Measurements from ENCODE around the gene ANKZF1. TPM values are rescaled to one million over a fixed set of nuclear protein-coding genes. Genes with fewer than 3 reads are reported as not detected.

The ANKZF1 gene, protein sequence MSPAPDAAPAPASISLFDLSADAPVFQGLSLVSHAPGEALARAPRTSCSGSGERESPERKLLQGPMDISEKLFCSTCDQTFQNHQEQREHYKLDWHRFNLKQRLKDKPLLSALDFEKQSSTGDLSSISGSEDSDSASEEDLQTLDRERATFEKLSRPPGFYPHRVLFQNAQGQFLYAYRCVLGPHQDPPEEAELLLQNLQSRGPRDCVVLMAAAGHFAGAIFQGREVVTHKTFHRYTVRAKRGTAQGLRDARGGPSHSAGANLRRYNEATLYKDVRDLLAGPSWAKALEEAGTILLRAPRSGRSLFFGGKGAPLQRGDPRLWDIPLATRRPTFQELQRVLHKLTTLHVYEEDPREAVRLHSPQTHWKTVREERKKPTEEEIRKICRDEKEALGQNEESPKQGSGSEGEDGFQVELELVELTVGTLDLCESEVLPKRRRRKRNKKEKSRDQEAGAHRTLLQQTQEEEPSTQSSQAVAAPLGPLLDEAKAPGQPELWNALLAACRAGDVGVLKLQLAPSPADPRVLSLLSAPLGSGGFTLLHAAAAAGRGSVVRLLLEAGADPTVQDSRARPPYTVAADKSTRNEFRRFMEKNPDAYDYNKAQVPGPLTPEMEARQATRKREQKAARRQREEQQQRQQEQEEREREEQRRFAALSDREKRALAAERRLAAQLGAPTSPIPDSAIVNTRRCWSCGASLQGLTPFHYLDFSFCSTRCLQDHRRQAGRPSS
- 100 to 1,000 TPM; 119 to 220 (median 194) TPM for total RNA-seq
- 113 TPM for total RNA-seq (2013)
- 15.6 to 276 (median 101) reads per million in 29 experiments for total RNA-seq

GRCh38 chr2:219229305-219230058 lies at the start of gene ANKZF1, which contains the start of gene ATG9A:
Gene ANKZF1 (plus strand): TSS chr2:219229806. CDS start chr2:219230258, 452 bp downstream.
Gene ATG9A (minus strand): TSS chr2:219229636. CDS start chr2:219228024, 1,612 bp downstream.
- CTCF ChIA-PET = interaction anchor here in 1 of 2 donors (0.7 to 3.0 kb wide), 12 partner anchors 10 to 70 kb away, joined by 3 to 13 read pairs (median 4); partner anchors contain the start of genes DNAJB2, GLB1L, STK16 and TUBA4A
- H3K27me3 ChIP-seq (replicated peaks in 1 of 2; ENCODE audit: control insufficient read depth in 2 of 2, extremely low read depth in 1 of 2, insufficient read depth in 2 of 2, low read length in 1 of 2) = no peaks in the 10 kb centered on the region
- Mint-ChIP-seq H3K9me3 (no peaks in the 10 kb centered on the region), H3K4me1 (peaks cover 55 to 76% (median 62%) of the 10 kb centered on the region in 3 donors), H3K36me3 (peaks cover 39% of the 10 kb centered on the region), H3K27ac (peak within 1 kb of the TSS; percentile 98 to 99), H3K4me3 (peak within 1 kb of the TSS; percentile 97 to 99 (median 98)), H3K27me3 (no peaks in the 10 kb centered on the region)
- peak within 1 kb of the TSS; percentile 72 to 85 for H3K4me3 ChIP-seq (ENCODE audit: control insufficient read depth in 1 of 2, extremely low read depth in 1 of 2, low read length in 1 of 2)
- peak; percentile 97 to 98 (median 98) for ATAC-seq (replicated peaks in 1 of 4)
- peaks cover 23 to 49% of the 10 kb centered on the region in 2 donors for H3K36me3 ChIP-seq (ENCODE audit: control insufficient read depth in 2 of 2, extremely low read depth in 1 of 2, insufficient read depth in 1 of 2, low read length in 1 of 2)
- H3K27ac ChIP-seq (ENCODE audit: low read length) = peak within 1 kb of the TSS; percentile 71
- H3K4me1 ChIP-seq (ENCODE audit: control insufficient read depth in 1 of 2, extremely low read depth in 1 of 2, insufficient read depth in 2 of 2, low read length in 2 of 2) = peaks cover 16 to 37% of the 10 kb centered on the region in 2 experiments
- H3K9me3 ChIP-seq = no peaks in the 10 kb centered on the region
- DNase-seq = peak; percentile 94 to 100 (median 99)
- POLR2A ChIA-PET = interaction anchor here (0.6 to 2.3 kb wide), 15 partner anchors 9 to 158 kb away, joined by 3 to 15 read pairs (median 5); partner anchors contain the start of genes GLB1L (in 2 of the 2), STK16 (in 2 of the 2), DNAJB2 (in 1 of the 2) and DNPEP (in 1 of the 2)
- under 1% methylated on average over 80 of the region's 80 CpGs for WGBS (ENCODE audit: insufficient coverage)

DNA sequence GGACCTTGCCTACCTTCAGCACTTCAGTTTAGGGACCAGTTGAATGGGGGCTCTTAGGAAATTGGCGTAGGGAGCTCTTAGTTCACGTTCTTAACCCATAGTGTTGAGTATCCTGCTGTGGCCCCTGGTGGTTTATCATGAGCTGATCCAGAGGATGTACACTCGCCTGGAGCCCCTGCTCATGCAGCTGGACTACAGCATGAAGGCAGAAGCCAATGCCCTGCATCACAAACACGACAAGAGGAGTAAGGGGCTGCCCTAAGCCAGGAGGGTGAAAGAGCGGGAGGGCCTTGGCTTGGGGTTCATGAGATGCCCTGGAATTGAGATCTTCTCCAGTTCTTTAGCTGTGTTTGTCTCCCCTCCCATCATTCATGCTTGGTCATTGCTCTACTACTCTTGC lies 48.6 kb upstream of the ANKZF1 start:
- DNase-seq (no peak), ATAC-seq (replicated peaks in 1 of 4) (no peak)
- H3K4me3 ChIP-seq (ENCODE audit: control insufficient read depth in 1 of 2, extremely low read depth in 1 of 2, low read length in 1 of 2) = peak overlapping the region in 1 of 2 donors; percentile 0
- H3K4me1 Mint-ChIP-seq = peaks cover 54 to 62% (median 57%) of the 10 kb centered on the region in 3 donors
- WGBS (ENCODE audit: insufficient coverage) = 97% methylated on average over 4 of the region's 5 CpGs
- ChIA-PET CTCF (interaction anchor here (0.5 to 1.7 kb wide), 3 partner anchors 19 to 332 kb away, joined by 3 to 5 read pairs (median 3); no protein-coding TSS in a partner anchor), POLR2A (interaction anchor here (1.1 to 1.4 kb wide), 2 partner anchors 25 kb away, joined by 3 to 4 read pairs; partner anchors contain the start of gene ZFAND2B (in 1 of the 2))
- H3K27ac ChIP-seq (ENCODE audit: low read length) = no peak overlapping the region
- no peaks in the 10 kb centered on the region for H3K27me3 ChIP-seq (replicated peaks in 1 of 2; ENCODE audit: control insufficient read depth in 2 of 2, extremely low read depth in 1 of 2, insufficient read depth in 2 of 2, low read length in 1 of 2)
- H3K27me3 Mint-ChIP-seq = no peaks in the 10 kb centered on the region
- peak overlapping the region; percentile 46 to 79 for H3K27ac Mint-ChIP-seq
- H3K4me1 ChIP-seq (ENCODE audit: control insufficient read depth in 1 of 2, extremely low read depth in 1 of 2, insufficient read depth in 2 of 2, low read length in 2 of 2) = peaks cover 12 to 55% of the 10 kb centered on the region in 2 experiments
- H3K36me3 Mint-ChIP-seq = peaks cover 41% of the 10 kb centered on the region
- no peaks in the 10 kb centered on the region for H3K9me3 Mint-ChIP-seq
- H3K4me3 Mint-ChIP-seq = peak overlapping the region in 2 of 3 donors; percentile 9 to 88
- no peaks in the 10 kb centered on the region for H3K9me3 ChIP-seq
- peaks cover 14 to 52% of the 10 kb centered on the region in 2 donors for H3K36me3 ChIP-seq (ENCODE audit: control insufficient read depth in 2 of 2, extremely low read depth in 1 of 2, insufficient read depth in 1 of 2, low read length in 1 of 2)

DNA sequence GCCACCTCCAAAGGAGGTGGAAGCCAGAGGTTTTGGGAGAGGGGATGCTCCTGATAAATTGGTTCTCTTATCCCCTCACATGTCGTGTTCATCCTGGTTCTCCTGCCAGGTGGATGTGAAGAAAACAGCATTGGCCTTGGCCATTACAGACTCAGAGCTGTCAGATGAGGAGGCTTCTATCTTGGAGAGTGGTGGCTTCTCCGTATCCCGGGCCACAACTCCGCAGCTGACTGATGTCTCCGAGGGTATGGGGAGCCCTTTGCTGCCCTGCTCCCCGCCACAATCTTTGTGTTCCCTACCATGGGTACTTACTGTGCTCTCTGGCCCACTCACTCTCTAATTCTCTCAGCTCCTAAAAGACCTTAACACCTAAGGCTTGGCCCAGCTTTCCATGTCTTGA lies 48.1 kb upstream of the ANKZF1 start:
- H3K4me3 ChIP-seq (ENCODE audit: control insufficient read depth in 1 of 2, extremely low read depth in 1 of 2, low read length in 1 of 2) = no peak overlapping the region
- H3K27ac Mint-ChIP-seq = peak overlapping the region; percentile 46 to 79
- no peak for ATAC-seq (replicated peaks in 1 of 4)
- peaks cover 44% of the 10 kb centered on the region for H3K36me3 Mint-ChIP-seq
- no peak overlapping the region for H3K27ac ChIP-seq (ENCODE audit: low read length)
- no peaks in the 10 kb centered on the region for H3K9me3 Mint-ChIP-seq
- WGBS (ENCODE audit: insufficient coverage) = 95% methylated on average over 2 of the region's 6 CpGs
- no peaks in the 10 kb centered on the region for H3K9me3 ChIP-seq
- DNase-seq = no peak
- H3K4me3 Mint-ChIP-seq = peak overlapping the region in 1 of 3 donors; percentile 49
- CTCF ChIA-PET = interaction anchor here (0.5 to 1.7 kb wide), 3 partner anchors 19 to 60 kb away, joined by 3 to 5 read pairs (median 3); no protein-coding TSS in a partner anchor
- H3K27me3 ChIP-seq (replicated peaks in 1 of 2; ENCODE audit: control insufficient read depth in 2 of 2, extremely low read depth in 1 of 2, insufficient read depth in 2 of 2, low read length in 1 of 2) = no peaks in the 10 kb centered on the region
- peaks cover 14 to 52% of the 10 kb centered on the region in 2 donors for H3K36me3 ChIP-seq (ENCODE audit: control insufficient read depth in 2 of 2, extremely low read depth in 1 of 2, insufficient read depth in 1 of 2, low read length in 1 of 2)
- POLR2A ChIA-PET = interaction anchor here in 1 of 2 donors (0.6 to 1.4 kb wide), 3 partner anchors 25 to 210 kb away, joined by 3 to 7 read pairs (median 4); partner anchors contain the start of gene ZFAND2B
- peaks cover 52 to 59% (median 55%) of the 10 kb centered on the region in 3 donors for H3K4me1 Mint-ChIP-seq
- H3K27me3 Mint-ChIP-seq = no peaks in the 10 kb centered on the region
- peaks cover 11 to 50% of the 10 kb centered on the region in 2 experiments for H3K4me1 ChIP-seq (ENCODE audit: control insufficient read depth in 1 of 2, extremely low read depth in 1 of 2, insufficient read depth in 2 of 2, low read length in 2 of 2)

DNA sequence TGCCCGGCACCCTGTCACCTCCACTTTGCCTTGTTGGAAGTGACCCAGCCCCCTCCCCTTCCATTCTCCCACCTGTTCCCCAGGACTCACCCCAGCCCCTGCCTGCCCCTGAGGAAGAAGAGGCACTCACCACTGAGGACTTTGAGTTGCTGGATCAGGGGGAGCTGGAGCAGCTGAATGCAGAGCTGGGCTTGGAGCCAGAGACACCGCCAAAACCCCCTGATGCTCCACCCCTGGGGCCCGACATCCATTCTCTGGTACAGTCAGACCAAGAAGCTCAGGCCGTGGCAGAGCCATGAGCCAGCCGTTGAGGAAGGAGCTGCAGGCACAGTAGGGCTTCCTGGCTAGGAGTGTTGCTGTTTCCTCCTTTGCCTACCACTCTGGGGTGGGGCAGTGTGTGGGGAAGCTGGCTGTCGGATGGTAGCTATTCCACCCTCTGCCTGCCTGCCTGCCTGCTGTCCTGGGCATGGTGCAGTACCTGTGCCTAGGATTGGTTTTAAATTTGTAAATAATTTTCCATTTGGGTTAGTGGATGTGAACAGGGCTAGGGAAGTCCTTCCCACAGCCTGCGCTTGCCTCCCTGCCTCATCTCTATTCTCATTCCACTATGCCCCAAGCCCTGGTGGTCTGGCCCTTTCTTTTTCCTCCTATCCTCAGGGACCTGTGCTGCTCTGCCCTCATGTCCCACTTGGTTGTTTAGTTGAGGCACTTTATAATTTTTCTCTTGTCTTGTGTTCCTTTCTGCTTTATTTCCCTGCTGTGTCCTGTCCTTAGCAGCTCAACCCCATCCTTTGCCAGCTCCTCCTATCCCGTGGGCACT lies 47.1 kb upstream of the ANKZF1 start:
- CTCF ChIA-PET = interaction anchor here in 1 of 2 donors (0.7 to 1.4 kb wide), 3 partner anchors 9 to 156 kb away, joined by 3 read pairs; no protein-coding TSS in a partner anchor
- H3K4me3 ChIP-seq (ENCODE audit: control insufficient read depth in 1 of 2, extremely low read depth in 1 of 2, low read length in 1 of 2) = no peak overlapping the region
- Mint-ChIP-seq H3K27ac (peak overlapping the region; percentile 73 to 79), H3K4me3 (peak overlapping the region in 1 of 3 donors; percentile 49), H3K9me3 (no peaks in the 10 kb centered on the region), H3K36me3 (peaks cover 44% of the 10 kb centered on the region), H3K4me1 (peaks cover 50 to 58% (median 51%) of the 10 kb centered on the region in 3 donors), H3K27me3 (no peaks in the 10 kb centered on the region)
- DNase-seq (peak in 2 of 35 experiments; percentile 15 to 17), ATAC-seq (replicated peaks in 1 of 4) (no peak)
- peak overlapping the region; percentile 2 for H3K27ac ChIP-seq (ENCODE audit: low read length)
- peaks cover 14 to 52% of the 10 kb centered on the region in 2 donors for H3K36me3 ChIP-seq (ENCODE audit: control insufficient read depth in 2 of 2, extremely low read depth in 1 of 2, insufficient read depth in 1 of 2, low read length in 1 of 2)
- peaks cover 9 to 45% of the 10 kb centered on the region in 2 experiments for H3K4me1 ChIP-seq (ENCODE audit: control insufficient read depth in 1 of 2, extremely low read depth in 1 of 2, insufficient read depth in 2 of 2, low read length in 2 of 2)
- no peaks in the 10 kb centered on the region for H3K27me3 ChIP-seq (replicated peaks in 1 of 2; ENCODE audit: control insufficient read depth in 2 of 2, extremely low read depth in 1 of 2, insufficient read depth in 2 of 2, low read length in 1 of 2)
- 53% methylated on average over 5 of the region's 8 CpGs for WGBS (ENCODE audit: insufficient coverage)
- POLR2A ChIA-PET = interaction anchor here in 1 of 2 donors (0.5 to 0.7 kb wide), 3 partner anchors 23 to 324 kb away, joined by 4 to 6 read pairs (median 6); no protein-coding TSS in a partner anchor
- no peaks in the 10 kb centered on the region for H3K9me3 ChIP-seq

GRCh38 chr2:219183151-219183772 lies 46.3 kb upstream of the ANKZF1 start:
- POLR2A ChIA-PET = no interaction called here
- H3K9me3 Mint-ChIP-seq = no peaks in the 10 kb centered on the region
- CTCF ChIA-PET = interaction anchor here in 1 of 2 donors (1.4 kb wide), 1 partner anchor 9 kb away, joined by 3 read pairs; no protein-coding TSS in a partner anchor
- ATAC-seq (replicated peaks in 1 of 4) (no peak), DNase-seq (no peak)
- H3K4me1 Mint-ChIP-seq = peaks cover 48 to 55% (median 49%) of the 10 kb centered on the region in 3 donors
- peaks cover 44% of the 10 kb centered on the region for H3K36me3 Mint-ChIP-seq
- Histone ChIP-seq H3K4me1 (ENCODE audit: control insufficient read depth in 1 of 2, extremely low read depth in 1 of 2, insufficient read depth in 2 of 2, low read length in 2 of 2) (peaks cover 8 to 44% of the 10 kb centered on the region in 2 experiments), H3K27ac (ENCODE audit: low read length) (peak overlapping the region; percentile 2), H3K4me3 (ENCODE audit: control insufficient read depth in 1 of 2, extremely low read depth in 1 of 2, low read length in 1 of 2) (no peak overlapping the region), H3K27me3 (replicated peaks in 1 of 2; ENCODE audit: control insufficient read depth in 2 of 2, extremely low read depth in 1 of 2, insufficient read depth in 2 of 2, low read length in 1 of 2) (no peaks in the 10 kb centered on the region), H3K9me3 (no peaks in the 10 kb centered on the region), H3K36me3 (ENCODE audit: control insufficient read depth in 2 of 2, extremely low read depth in 1 of 2, insufficient read depth in 1 of 2, low read length in 1 of 2) (peaks cover 14 to 52% of the 10 kb centered on the region in 2 donors)
- peak overlapping the region; percentile 73 to 79 for H3K27ac Mint-ChIP-seq
- H3K27me3 Mint-ChIP-seq = no peaks in the 10 kb centered on the region
- 100% methylated on average over 2 of the region's 6 CpGs for WGBS (ENCODE audit: insufficient coverage)
- peak overlapping the region in 1 of 3 donors; percentile 49 for H3K4me3 Mint-ChIP-seq
